RWPE1 (cell line): ENCODE measurements around the gene RBM14.

Experiments
- CTCF ChIA-PET: fragments of 350-600 bp; sonication (Branson Sonifier 250); formaldehyde crosslinking; extraction: SDS; loops from one replicate; lab custom pipeline; 2021; lab: Yijun Ruan, JAX
- POLR2A ChIA-PET: fragments of 400-600 bp; formaldehyde crosslinking; extraction: SDS; loops from one replicate; lab custom pipeline; 2020; ENCODE audit warnings: antibody characterized with exemption; ENCODE audit not compliant: low non-redundant PET; lab: Yijun Ruan, JAX
- DNase-seq: peaks from one replicate; pipeline ENCODE4 v3.0.0; 2012; ENCODE audit warnings: low spot score
- H3K27ac ChIP-seq: fragments of 450-650 bp; 2 replicates; pipeline ENCODE4 v1.5.1; 2017
- CTCF ChIP-seq: fragments of 450-650 bp; conservative IDR thresholded peaks from 2 replicates; pipeline ENCODE4 v1.5.1; 2017; ENCODE audit warnings: low read depth, mild to moderate bottlenecking

Gene RBM14

DNA sequence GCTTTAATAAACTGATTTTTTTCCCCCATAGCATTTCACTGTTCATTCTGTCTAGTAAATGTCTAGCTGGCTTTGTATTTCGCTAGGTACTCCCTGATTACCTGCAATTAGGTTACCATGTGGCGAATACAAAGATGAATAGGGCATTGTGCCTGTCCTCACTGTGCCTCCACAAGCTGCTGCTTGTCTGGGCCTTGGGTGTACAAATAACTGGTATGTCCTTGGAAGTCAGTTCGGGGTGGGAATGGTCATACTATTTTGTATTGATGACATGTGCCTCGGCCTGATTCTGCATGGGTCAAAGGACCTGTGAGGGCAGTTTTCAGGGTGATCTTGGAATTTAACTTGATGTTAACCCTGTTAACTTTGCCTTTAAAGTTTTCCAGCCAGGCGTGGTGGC, 33.5 kb downstream of the RBM14 start:
- peak overlapping the region; percentile 8; the same call in 1 of the 2 replicates for H3K27ac ChIP-seq
- no peak for TF ChIP-seq CTCF
- CTCF ChIA-PET, result no interaction called here
- POLR2A ChIA-PET, result no interaction called here
- no peak for DNase-seq

DNA sequence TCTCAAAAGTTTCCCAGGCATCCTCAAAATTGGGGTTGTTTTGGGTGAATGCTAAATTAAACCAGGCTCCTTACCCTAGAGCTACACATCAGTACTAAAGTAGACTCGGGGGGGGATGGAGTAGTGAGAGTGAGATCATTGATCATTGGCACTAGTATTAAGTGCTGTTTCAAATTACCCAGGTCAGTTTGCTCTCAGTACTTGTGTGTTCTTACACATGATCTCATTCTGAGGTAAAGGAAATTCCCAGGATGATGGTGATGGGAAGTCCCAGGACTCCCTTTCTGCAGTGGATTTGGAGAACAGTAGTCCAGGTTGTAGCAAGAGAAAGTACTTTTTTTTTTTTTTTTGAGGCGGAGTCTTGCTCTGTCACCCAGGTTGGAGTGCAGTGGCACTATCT, 34.6 kb downstream of the RBM14 start:
- POLR2A ChIA-PET, result no interaction called here

GRCh38 chr11:66652651-66653050, 36.2 kb downstream of the RBM14 start:
- ChIA-PET POLR2A (interaction anchor here (0.6 kb wide), 1 partner anchor 36 kb away, joined by 3 read pairs; the partner anchor contains the start of gene RBM14), CTCF (no interaction called here)
- DNase-seq, result no peak

More for the DNA sequence above, 34.6 kb downstream of the RBM14 start:
- TF ChIP-seq CTCF, result no peak
- DNase-seq, result no peak
- CTCF ChIA-PET, result no interaction called here
- peak overlapping the region; percentile 32 for H3K27ac ChIP-seq

DNA sequence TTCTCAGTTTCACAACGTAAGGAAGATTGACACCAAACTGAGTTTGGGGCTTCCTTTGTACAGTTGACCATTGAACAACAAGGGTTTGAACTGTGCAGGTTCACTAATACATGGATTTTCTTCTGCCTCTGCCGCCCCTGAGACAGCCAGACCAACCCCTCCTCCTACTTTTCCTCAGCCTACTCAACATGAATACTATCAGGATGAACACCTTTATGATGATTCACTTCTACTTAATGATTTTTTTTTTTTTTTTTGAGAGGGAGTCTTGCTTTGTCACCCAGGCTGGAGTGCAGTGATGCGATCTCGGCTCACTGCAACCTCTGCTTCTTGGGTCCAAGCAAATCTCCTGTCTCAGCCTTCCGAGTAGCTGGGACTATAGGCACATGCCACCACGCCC, 36.7 kb downstream of the RBM14 start:
- ChIA-PET CTCF (no interaction called here), POLR2A (interaction anchor here (0.6 kb wide), 1 partner anchor 37 kb away, joined by 3 read pairs; the partner anchor contains the start of gene RBM14)
- DNase-seq, result no peak
- no peak overlapping the region for H3K27ac ChIP-seq
- no peak for TF ChIP-seq CTCF

More at GRCh38 chr11:66652651-66653050, 36.2 kb downstream of the RBM14 start:
- TF ChIP-seq CTCF, result no peak
- no peak overlapping the region; the same call in 1 of the 2 replicates for H3K27ac ChIP-seq

DNA sequence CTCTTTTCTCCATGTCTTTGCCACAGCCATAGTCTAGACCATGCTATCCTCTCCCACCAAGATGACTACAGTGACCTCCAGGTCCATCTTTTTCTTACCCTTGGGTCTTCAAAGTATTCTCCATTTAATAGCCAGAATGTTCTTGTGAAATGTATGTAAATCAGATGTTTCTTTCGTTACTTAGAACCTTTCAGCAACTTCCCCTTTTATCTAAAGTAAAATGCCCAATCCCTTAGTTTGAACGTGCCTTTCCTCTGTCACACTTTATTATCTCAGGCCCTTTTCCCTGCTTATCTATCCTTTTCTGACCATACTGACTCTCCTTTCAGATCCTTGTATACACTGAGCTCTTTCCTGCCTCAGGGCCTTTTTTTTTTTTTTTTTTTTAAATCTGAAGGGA, 43.3 kb downstream of the RBM14 start:
- H3K27ac ChIP-seq, result no peak overlapping the region
- no peak for TF ChIP-seq CTCF
- CTCF ChIA-PET, result interaction anchor here (0.6 kb wide), 1 partner anchor 39 kb away, joined by 3 read pairs; no protein-coding TSS in a partner anchor
- no peak for DNase-seq
- POLR2A ChIA-PET, result no interaction called here

DNA sequence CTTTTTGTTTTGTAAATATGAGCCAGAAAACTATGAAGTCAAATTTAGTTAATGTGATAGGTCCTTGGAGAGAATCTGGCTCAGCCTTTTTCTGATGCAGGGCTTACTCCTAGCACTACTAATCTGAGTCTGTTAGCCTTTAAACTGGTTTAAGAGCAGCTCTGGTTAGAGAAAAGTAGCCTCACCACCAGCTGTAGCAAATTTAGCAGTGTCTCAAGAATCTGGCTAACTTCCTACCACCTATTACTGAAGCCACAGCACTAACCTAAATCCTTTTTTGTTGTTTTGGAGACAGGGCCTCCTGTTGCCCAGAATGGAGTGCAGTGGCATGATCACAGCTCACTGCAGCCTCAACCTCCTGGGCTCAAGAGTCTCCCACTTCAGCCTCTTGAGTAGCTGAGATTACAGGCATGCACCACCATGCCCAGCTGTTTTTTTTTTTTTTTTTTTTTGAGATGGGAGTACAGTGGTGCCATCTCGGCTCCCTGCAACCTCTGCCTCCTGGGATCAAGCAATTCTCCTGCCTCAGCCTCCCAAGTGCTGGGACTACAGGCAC, 47.4 kb downstream of the RBM14 start:
- peak overlapping the region; percentile 22; the same call in 1 of the 2 replicates for H3K27ac ChIP-seq
- no peak for TF ChIP-seq CTCF
- ChIA-PET POLR2A (interaction anchor here (0.6 kb wide), 2 partner anchors 13 to 45 kb away, joined by 3 read pairs; no protein-coding TSS in a partner anchor), CTCF (interaction anchor here (0.7 kb wide), 1 partner anchor 33 kb away, joined by 4 read pairs; no protein-coding TSS in a partner anchor)
- DNase-seq, result no peak
